ENCODE results near the gene ANKFN1.

- TF ChIP-seq CTCF (IDR thresholded peaks at IDR 0.05) (no peak), POLR2A (IDR thresholded peaks at IDR 0.05) (no peak)
These were observed 383.5 kb downstream of the ANKFN1 start for GRCh38 chr17:56536766-56537165.
